GM18861 (cell line): Measurements from ENCODE around the gene COL24A1.
"Not testable (repeated sequence)": the region's sequence is repeated elsewhere in the genome, so short reads cannot be mapped to it uniquely, and the experiment has no call there.

Experiments used
- ATAC-seq: cut with Tn5 transposase; IDR thresholded peaks from one replicate; pipeline ENCODE4 v1.9.1; 2021; ENCODE audit not compliant: unreplicated experiment

Gene COL24A1

GRCh38 chr1:85824066-85824840, 332.3 kb downstream of the COL24A1 start:
- ATAC-seq: no peak

- ATAC-seq: no peak
Observed at GRCh38 chr1:85822696-85823095, 333.9 kb downstream of the COL24A1 start.

- ATAC-seq: no peak
Observed at GRCh38 chr1:85818371-85818770, 338.2 kb downstream of the COL24A1 start.

- no peak for ATAC-seq
Observed at GRCh38 chr1:85816606-85817005, 340.0 kb downstream of the COL24A1 start.

- no peak for ATAC-seq
Observed at GRCh38 chr1:85815906-85816305, 340.7 kb downstream of the COL24A1 start.

GRCh38 chr1:85806236-85806965, 350.2 kb downstream of the COL24A1 start:
- no peak for ATAC-seq

GRCh38 chr1:85801520-85801919, 355.1 kb downstream of the COL24A1 start:
- no peak for ATAC-seq

GRCh38 chr1:85799737-85800136, 356.8 kb downstream of the COL24A1 start:
- no peak for ATAC-seq

GRCh38 chr1:85798419-85798818, 358.2 kb downstream of the COL24A1 start:
- ATAC-seq: no peak

GRCh38 chr1:85777021-85777420, 379.6 kb downstream of the COL24A1 start:
- ATAC-seq: not testable (repeated sequence)

GRCh38 chr1:85762804-85763203, 393.8 kb downstream of the COL24A1 start:
- no peak for ATAC-seq

GRCh38 chr1:85756864-85757263, 399.7 kb downstream of the COL24A1 start:
- ATAC-seq: no peak

- ATAC-seq: no peak
Observed at GRCh38 chr1:85748120-85748519, 408.5 kb downstream of the COL24A1 start.

- no peak for ATAC-seq
Observed at GRCh38 chr1:85746777-85747176, 409.8 kb downstream of the COL24A1 start.

GRCh38 chr1:85743814-85744213, 412.8 kb downstream of the COL24A1 start:
- no peak for ATAC-seq

GRCh38 chr1:85734931-85735330, 421.6 kb downstream of the COL24A1 start:
- ATAC-seq: no peak

GRCh38 chr1:85718678-85719340, 437.8 kb downstream of the COL24A1 start:
- no peak for ATAC-seq

- ATAC-seq: not testable (repeated sequence)
Observed at GRCh38 chr1:85714418-85715114, 442.0 kb downstream of the COL24A1 start.

GRCh38 chr1:85708829-85709227, 447.7 kb downstream of the COL24A1 start:
- no peak for ATAC-seq

- peak; percentile 86 for ATAC-seq
Observed at GRCh38 chr1:85707990-85708828, 448.4 kb downstream of the COL24A1 start, which contains the start of gene ZNHIT6. Gene ZNHIT6, minus strand, starts transcription at chr1:85708433. Its CDS starts 149 bp downstream, at chr1:85708284.
